ENCODE data around the gene KIDINS220. TPM values are rescaled to one million over a fixed set of nuclear protein-coding genes. Genes with fewer than 3 reads are reported as not detected.

The KIDINS220 gene
- total and polyA plus RNA-seq, 2 of the 13 experiments (the other 11 are each of a cell fraction or from before 2014, with no cell fraction given): 25.2 to 32.3 TPM

GRCh38 chr2:8794923-8795825 is 42.2 kb downstream of the KIDINS220 start:
- DNase-seq (ENCODE audit: low spot score) (no peak), ATAC-seq (no peak), FAIRE-seq (no peak)
- no peak overlapping the region for H3K4me2 ChIP-seq (ENCODE audit: low read depth, low read length)
- in situ Hi-C loops (cut with HindIII; ENCODE audit: extremely low pct_ligation_motif_present, low pct_unique_long_range_greater_than_20kb) (no loop called here), intact Hi-C loops (cut with micrococcal nuclease; ENCODE audit: unreplicated experiment) (no loop called here)
- ChIA-PET CTCF (ENCODE audit: low intra/inter-chr PET ratio, low total read pairs) (no interaction called here), POLR2A (no interaction called here)
- no peak overlapping the region for H3K27ac ChIP-seq (ENCODE audit: extremely low read length, insufficient read depth, low read length)
- H3K4me1 ChIP-seq (ENCODE audit: insufficient read depth, low read length): no peaks in the 10 kb centered on the region
- WGBS (ENCODE audit: low lambda C conversion rate): 98% methylated on average over 8 of the region's 8 CpGs
- H2AFZ ChIP-seq (ENCODE audit: low read length): no peak overlapping the region
- no peaks in the 10 kb centered on the region for H4K20me1 ChIP-seq (ENCODE audit: insufficient read depth, low read length)
- H3K79me2 ChIP-seq (ENCODE audit: insufficient read depth, low read length): no peaks in the 10 kb centered on the region
- no TSS peak for BruUV-seq (replicated peaks)
- no peaks in the 10 kb centered on the region for H3K27me3 ChIP-seq (ENCODE audit: control insufficient read depth in 1 of 2, insufficient read depth in 2 of 2, low read length in 2 of 2)
- H3K9me3 ChIP-seq (ENCODE audit: low read length): no peaks in the 10 kb centered on the region
- no peak overlapping the region for H3K4me3 ChIP-seq (replicated peaks in 1 of 3; ENCODE audit: insufficient read depth in 1 of 3, low read depth in 2 of 3, low read length in 3 of 3)
- H3K36me3 ChIP-seq (replicated peaks in 1 of 2; ENCODE audit: control insufficient read depth in 1 of 2, insufficient read depth in 2 of 2, low read length in 2 of 2): peaks cover 26 to 67% of the 10 kb centered on the region in 2 experiments
- no peak overlapping the region for H3K9ac ChIP-seq (ENCODE audit: insufficient read depth, low read depth, low read length)
- TF ChIP-seq, protein P1, sequence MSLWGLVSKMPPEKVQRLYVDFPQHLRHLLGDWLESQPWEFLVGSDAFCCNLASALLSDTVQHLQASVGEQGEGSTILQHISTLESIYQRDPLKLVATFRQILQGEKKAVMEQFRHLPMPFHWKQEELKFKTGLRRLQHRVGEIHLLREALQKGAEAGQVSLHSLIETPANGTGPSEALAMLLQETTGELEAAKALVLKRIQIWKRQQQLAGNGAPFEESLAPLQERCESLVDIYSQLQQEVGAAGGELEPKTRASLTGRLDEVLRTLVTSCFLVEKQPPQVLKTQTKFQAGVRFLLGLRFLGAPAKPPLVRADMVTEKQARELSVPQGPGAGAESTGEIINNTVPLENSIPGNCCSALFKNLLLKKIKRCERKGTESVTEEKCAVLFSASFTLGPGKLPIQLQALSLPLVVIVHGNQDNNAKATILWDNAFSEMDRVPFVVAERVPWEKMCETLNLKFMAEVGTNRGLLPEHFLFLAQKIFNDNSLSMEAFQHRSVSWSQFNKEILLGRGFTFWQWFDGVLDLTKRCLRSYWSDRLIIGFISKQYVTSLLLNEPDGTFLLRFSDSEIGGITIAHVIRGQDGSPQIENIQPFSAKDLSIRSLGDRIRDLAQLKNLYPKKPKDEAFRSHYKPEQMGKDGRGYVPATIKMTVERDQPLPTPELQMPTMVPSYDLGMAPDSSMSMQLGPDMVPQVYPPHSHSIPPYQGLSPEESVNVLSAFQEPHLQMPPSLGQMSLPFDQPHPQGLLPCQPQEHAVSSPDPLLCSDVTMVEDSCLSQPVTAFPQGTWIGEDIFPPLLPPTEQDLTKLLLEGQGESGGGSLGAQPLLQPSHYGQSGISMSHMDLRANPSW (CRISPR knock-in tag; IDR thresholded peaks at IDR 0.05; ENCODE audit: borderline replicate concordance): no peak
- TF ChIP-seq CENPX (CRISPR knock-in tag; IDR thresholded peaks at IDR 0.05) (no peak), ZBTB8A (CRISPR knock-in tag; IDR thresholded peaks at IDR 0.05; ENCODE audit: borderline replicate concordance, low read depth) (no peak), SETDB1 (CRISPR knock-in tag; IDR thresholded peaks at IDR 0.05; ENCODE audit: borderline replicate concordance) (no peak), MAFK (conservative IDR thresholded peaks at IDR 0.05 in 1 of 2, IDR thresholded peaks at IDR 0.05 in 1 of 2; ENCODE audit: low read length in 2 of 2) (peak; percentile 36 to 53; a peak in 3 of 4 replicates), ZNF138 (CRISPR knock-in tag; IDR thresholded peaks at IDR 0.05; ENCODE audit: low read depth) (no peak), HNF4A (CRISPR knock-in tag; IDR thresholded peaks at IDR 0.05) (no peak), MAFF (IDR thresholded peaks at IDR 0.05; ENCODE audit: low read depth, low read length) (peak; percentile 57), ESRRA (CRISPR knock-in tag; IDR thresholded peaks at IDR 0.05; ENCODE audit: low read depth) (no peak), STAG1 (CRISPR knock-in tag; IDR thresholded peaks at IDR 0.05) (no peak), ZBTB34 (CRISPR knock-in tag; IDR thresholded peaks at IDR 0.05) (no peak), ZNF607 (CRISPR knock-in tag; IDR thresholded peaks at IDR 0.05; ENCODE audit: borderline replicate concordance) (no peak), CEBPB (IDR thresholded peaks at IDR 0.05; ENCODE audit: borderline replicate concordance, low read depth, low read length) (peak; percentile 65; the same call in 1 of the 2 replicates)
- TF ChIP-seq, protein P2, sequence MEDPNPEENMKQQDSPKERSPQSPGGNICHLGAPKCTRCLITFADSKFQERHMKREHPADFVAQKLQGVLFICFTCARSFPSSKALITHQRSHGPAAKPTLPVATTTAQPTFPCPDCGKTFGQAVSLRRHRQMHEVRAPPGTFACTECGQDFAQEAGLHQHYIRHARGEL (CRISPR knock-in tag; IDR thresholded peaks at IDR 0.05): no peak
- TF ChIP-seq, protein P3, sequence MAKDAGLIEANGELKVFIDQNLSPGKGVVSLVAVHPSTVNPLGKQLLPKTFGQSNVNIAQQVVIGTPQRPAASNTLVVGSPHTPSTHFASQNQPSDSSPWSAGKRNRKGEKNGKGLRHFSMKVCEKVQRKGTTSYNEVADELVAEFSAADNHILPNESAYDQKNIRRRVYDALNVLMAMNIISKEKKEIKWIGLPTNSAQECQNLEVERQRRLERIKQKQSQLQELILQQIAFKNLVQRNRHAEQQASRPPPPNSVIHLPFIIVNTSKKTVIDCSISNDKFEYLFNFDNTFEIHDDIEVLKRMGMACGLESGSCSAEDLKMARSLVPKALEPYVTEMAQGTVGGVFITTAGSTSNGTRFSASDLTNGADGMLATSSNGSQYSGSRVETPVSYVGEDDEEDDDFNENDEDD (CRISPR knock-in tag; IDR thresholded peaks at IDR 0.05; ENCODE audit: borderline replicate concordance): no peak
- TF ChIP-seq, protein P4, sequence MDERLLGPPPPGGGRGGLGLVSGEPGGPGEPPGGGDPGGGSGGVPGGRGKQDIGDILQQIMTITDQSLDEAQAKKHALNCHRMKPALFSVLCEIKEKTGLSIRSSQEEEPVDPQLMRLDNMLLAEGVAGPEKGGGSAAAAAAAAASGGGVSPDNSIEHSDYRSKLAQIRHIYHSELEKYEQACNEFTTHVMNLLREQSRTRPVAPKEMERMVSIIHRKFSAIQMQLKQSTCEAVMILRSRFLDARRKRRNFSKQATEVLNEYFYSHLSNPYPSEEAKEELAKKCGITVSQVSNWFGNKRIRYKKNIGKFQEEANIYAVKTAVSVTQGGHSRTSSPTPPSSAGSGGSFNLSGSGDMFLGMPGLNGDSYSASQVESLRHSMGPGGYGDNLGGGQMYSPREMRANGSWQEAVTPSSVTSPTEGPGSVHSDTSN (CRISPR knock-in tag; IDR thresholded peaks at IDR 0.05): no peak

Data from HepG2 (cell line).